Body of pancreas (tissue), 4 donors: ENCODE data around the gene ABL2. TPM values are rescaled to one million over a fixed set of nuclear protein-coding genes. Genes with fewer than 3 reads are reported as not detected.
"Not testable (repeated sequence)": the region's sequence is repeated elsewhere in the genome, so short reads cannot be mapped to it uniquely, and the experiment has no call there.

Experiments
- ATAC-seq: fragments of 150-250 bp; one replicate; pipeline ENCODE4 v1.9.1; 2016
- DNase-seq, 4 donors: peaks; one replicate each; pipeline ENCODE4 v3.0.0-alpha.2; 2019
- H3K27ac ChIP-seq, 4 donors: fragments of 200-600 bp; sonication (generic); 1 replicate in 3 of 4; 2 replicates in 1 of 4; pipeline versions ENCODE4 v1.5.1 to v1.6.1; 2016 to 2019; ENCODE audit warnings: mild to moderate bottlenecking in 1 of 4, mixed read lengths in 1 of 4, moderate library complexity in 1 of 4
- H3K27me3 ChIP-seq, 2 donors: fragments of 200-600 bp; sonication (generic); one replicate each; pipeline ENCODE4 v1.6.0; 2016; ENCODE audit warnings: mild to moderate bottlenecking in 1 of 2
- H3K36me3 ChIP-seq, 2 donors: fragments of 200-600 bp; sonication (generic); replicated peaks in 1 of 2; 2 replicates each; pipeline ENCODE4 v1.5.1; 2016; ENCODE audit warnings: low read depth in 2 of 2; ENCODE audit not compliant: insufficient read depth in 1 of 2
- H3K4me1 ChIP-seq: fragments of 200-600 bp; sonication (generic); one replicate; pipeline ENCODE4 v1.6.0; 2016
- H3K4me3 ChIP-seq, 2 donors: fragments of 200-600 bp; sonication (generic); 1 replicate in 1 of 2; 2 replicates in 1 of 2; pipeline ENCODE4 v1.5.1; 2016 to 2019
- H3K9me3 ChIP-seq, 3 donors: fragments of 200-600 bp; sonication (generic); 1 replicate in 2 of 3; 2 replicates in 1 of 3; pipeline ENCODE4 v1.5.1; 2016
- POLR2A ChIP-seq, 3 donors: fragments of 450-650 bp; IDR thresholded peaks; one replicate each; pipeline ENCODE4 v1.6.1; 2016; ENCODE audit warnings: antibody characterized with exemption in 3 of 3, mild to moderate bottlenecking in 2 of 3
- WGBS, 2 donors: methylation state at CpG; one replicate each; pipeline ENCODE4 v1.1.5; 2017; 5-methylcytosine and 5-hydroxymethylcytosine counted together
- intact Hi-C: fragments of 100-400 bp; cut with DNase I; formaldehyde crosslinking; loops from one replicate; pipeline ENCODE4 v1.15.1; 2023
- total RNA-seq, 2 donors: library from RNA; depleted of rRNA; stranded (reverse); fragments of >200 nt; gene quantifications; one replicate each; pipeline ENCODE4 v1.1.0, GENCODE V29; 2016
- TF ChIP-seq, protein P1 (sequence below), 7 experiments: fragments of 450-650 bp in 4 of 7; fragments of 200-600 bp in 3 of 7; sonication (generic) in 3 of 7; IDR thresholded peaks; one replicate each; pipeline ENCODE4 v1.5.1; 2016 to 2019; ENCODE audit warnings: antibody characterized with exemption in 7 of 7

ABL2 gene
- total RNA-seq, 2 donors from 2014 or later, result 10.1 to 12.5 TPM

GRCh38 chr1:179145521-179145920 lies 84.0 kb downstream of the ABL2 start:
- DNase-seq, result no peak
- Histone ChIP-seq H3K4me3 (no peak overlapping the region), H3K4me1 (no peaks in the 10 kb centered on the region), H3K9me3 (no peaks in the 10 kb centered on the region), H3K36me3 (no peaks in the 10 kb centered on the region), H3K27me3 (no peaks in the 10 kb centered on the region), H3K27ac (no peak overlapping the region)
- 96% methylated on average over 3 of the region's 3 CpGs for WGBS, 2 donors
- intact Hi-C loops, result no loop called here
- ATAC-seq, result no peak
- TF ChIP-seq, protein P1, sequence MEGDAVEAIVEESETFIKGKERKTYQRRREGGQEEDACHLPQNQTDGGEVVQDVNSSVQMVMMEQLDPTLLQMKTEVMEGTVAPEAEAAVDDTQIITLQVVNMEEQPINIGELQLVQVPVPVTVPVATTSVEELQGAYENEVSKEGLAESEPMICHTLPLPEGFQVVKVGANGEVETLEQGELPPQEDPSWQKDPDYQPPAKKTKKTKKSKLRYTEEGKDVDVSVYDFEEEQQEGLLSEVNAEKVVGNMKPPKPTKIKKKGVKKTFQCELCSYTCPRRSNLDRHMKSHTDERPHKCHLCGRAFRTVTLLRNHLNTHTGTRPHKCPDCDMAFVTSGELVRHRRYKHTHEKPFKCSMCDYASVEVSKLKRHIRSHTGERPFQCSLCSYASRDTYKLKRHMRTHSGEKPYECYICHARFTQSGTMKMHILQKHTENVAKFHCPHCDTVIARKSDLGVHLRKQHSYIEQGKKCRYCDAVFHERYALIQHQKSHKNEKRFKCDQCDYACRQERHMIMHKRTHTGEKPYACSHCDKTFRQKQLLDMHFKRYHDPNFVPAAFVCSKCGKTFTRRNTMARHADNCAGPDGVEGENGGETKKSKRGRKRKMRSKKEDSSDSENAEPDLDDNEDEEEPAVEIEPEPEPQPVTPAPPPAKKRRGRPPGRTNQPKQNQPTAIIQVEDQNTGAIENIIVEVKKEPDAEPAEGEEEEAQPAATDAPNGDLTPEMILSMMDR (IDR thresholded peaks at IDR 0.05), result no peak
- no peak for TF ChIP-seq POLR2A (IDR thresholded peaks at IDR 0.05)

DNA sequence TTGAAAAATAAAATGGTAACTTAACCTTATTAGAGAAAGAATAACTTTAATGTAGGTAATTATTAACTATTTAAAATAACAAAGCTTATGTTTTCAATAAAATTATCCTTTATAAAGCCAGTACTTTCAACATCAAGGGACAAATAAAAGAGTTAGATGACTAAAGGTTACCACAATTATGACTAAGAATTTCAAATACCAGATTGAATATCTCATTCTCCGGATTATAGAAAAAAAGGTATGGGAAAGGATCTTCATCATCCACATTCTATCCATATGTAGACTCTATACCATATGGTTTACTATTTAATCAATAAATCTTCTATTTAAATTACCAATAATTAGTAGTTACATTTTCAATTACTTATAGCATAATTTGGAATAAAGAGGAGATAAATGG lies 84.9 kb downstream of the ABL2 start:
- H3K4me3 ChIP-seq, result no peak overlapping the region
- H3K27ac ChIP-seq, result no peak overlapping the region
- DNase-seq (no peak), ATAC-seq (no peak)
- TF ChIP-seq POLR2A (IDR thresholded peaks at IDR 0.05), result no peak
- TF ChIP-seq, protein P1 (IDR thresholded peaks at IDR 0.05), result no peak
- 85 to 94% methylated on average over 1 of the region's 1 CpG for WGBS, 2 donors
- no peaks in the 10 kb centered on the region for H3K9me3 ChIP-seq
- no peaks in the 10 kb centered on the region for H3K27me3 ChIP-seq
- no peaks in the 10 kb centered on the region for H3K36me3 ChIP-seq
- intact Hi-C loops, result no loop called here
- H3K4me1 ChIP-seq, result no peaks in the 10 kb centered on the region

GRCh38 chr1:179143322-179143721 lies 86.2 kb downstream of the ABL2 start:
- no peaks in the 10 kb centered on the region for H3K36me3 ChIP-seq
- H3K27ac ChIP-seq, result peak overlapping the region in 1 of 4 donors; percentile 66
- DNase-seq (no peak), ATAC-seq (no peak)
- no peaks in the 10 kb centered on the region for H3K9me3 ChIP-seq
- WGBS, 2 donors, result 76 to 80% methylated on average over 3 of the region's 3 CpGs
- H3K4me1 ChIP-seq, result no peaks in the 10 kb centered on the region
- intact Hi-C loops, result no loop called here
- no peak overlapping the region for H3K4me3 ChIP-seq
- H3K27me3 ChIP-seq, result no peaks in the 10 kb centered on the region
- TF ChIP-seq, protein P1 (IDR thresholded peaks at IDR 0.05), result no peak
- no peak for TF ChIP-seq POLR2A (IDR thresholded peaks at IDR 0.05)

GRCh38 chr1:179142889-179143299 lies 86.6 kb downstream of the ABL2 start:
- Histone ChIP-seq H3K4me3 (no peak overlapping the region), H3K4me1 (peaks cover 4% of the 10 kb centered on the region), H3K9me3 (no peaks in the 10 kb centered on the region), H3K27me3 (no peaks in the 10 kb centered on the region), H3K36me3 (no peaks in the 10 kb centered on the region), H3K27ac (peak overlapping the region in 2 of 4 donors; percentile 17 to 66)
- TF ChIP-seq POLR2A (IDR thresholded peaks at IDR 0.05), result peak in 2 of 3 donors; percentile 39 to 55
- TF ChIP-seq, protein P1 (IDR thresholded peaks at IDR 0.05), result no peak
- intact Hi-C loops, result no loop called here
- ATAC-seq (peak; percentile 66), DNase-seq (peak in 1 of 4 donors; percentile 22)
- 80 to 83% methylated on average over 2 of the region's 2 CpGs for WGBS, 2 donors

DNA sequence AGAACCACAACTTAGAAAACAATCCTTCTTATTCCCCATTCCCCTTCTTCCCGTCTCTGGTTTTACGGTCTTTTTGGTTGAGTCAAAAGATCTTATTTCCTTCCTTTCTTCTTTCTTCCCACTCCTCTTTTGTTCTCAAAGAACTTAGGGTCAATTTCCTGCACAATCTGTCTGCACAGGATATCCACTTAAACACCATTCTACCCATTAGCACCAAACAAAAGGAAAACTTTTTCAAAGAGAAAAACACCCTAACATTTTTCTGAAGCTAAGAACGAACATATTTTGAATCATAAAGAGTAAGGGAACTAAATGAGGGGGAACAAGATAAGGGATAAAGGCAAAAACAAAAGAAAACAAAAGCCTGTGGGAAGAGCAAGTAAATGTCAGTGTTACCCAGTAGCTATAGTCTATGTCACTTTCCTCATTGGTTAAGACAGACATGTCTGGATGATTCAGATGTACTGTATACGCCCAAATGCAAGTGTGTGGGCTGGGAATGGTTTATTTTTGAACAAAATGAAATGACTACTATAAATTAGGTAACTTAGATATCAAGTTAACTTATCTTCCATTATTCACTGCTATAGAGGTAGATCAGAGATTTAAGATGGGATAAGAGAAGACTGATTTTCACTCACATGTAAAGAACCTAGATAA lies 87.8 kb downstream of the ABL2 start:
- Histone ChIP-seq H3K4me1 (peaks cover 10% of the 10 kb centered on the region), H3K4me3 (no peak overlapping the region), H3K36me3 (no peaks in the 10 kb centered on the region), H3K9me3 (no peaks in the 10 kb centered on the region), H3K27me3 (no peaks in the 10 kb centered on the region), H3K27ac (peak overlapping the region in 1 of 4 donors; percentile 66)
- intact Hi-C loops, result no loop called here
- no peak for DNase-seq
- WGBS, 2 donors, result 68 to 82% methylated on average over 4 of the region's 4 CpGs
- TF ChIP-seq, protein P1 (IDR thresholded peaks at IDR 0.05), result no peak
- no peak for TF ChIP-seq POLR2A (IDR thresholded peaks at IDR 0.05)
- no peak for ATAC-seq

GRCh38 chr1:179138755-179139154 lies 90.7 kb downstream of the ABL2 start:
- H3K9me3 ChIP-seq, intact Hi-C loops, DNase-seq, H3K27ac ChIP-seq, ATAC-seq, H3K36me3 ChIP-seq, H3K4me3 ChIP-seq, H3K27me3 ChIP-seq: not testable (repeated sequence)
- H3K4me1 ChIP-seq, result peaks cover 10% of the 10 kb centered on the region
- 93 to 100% methylated on average over 6 to 20 of the region's 21 CpGs for WGBS, 2 donors
